HG02798 (cell line): ENCODE data around the gene LARGE1.

Experiments
- ATAC-seq: cut with Tn5 transposase; IDR thresholded peaks from one replicate; pipeline ENCODE4 v1.9.1; 2021; ENCODE audit warnings: mild to moderate bottlenecking; ENCODE audit not compliant: unreplicated experiment, poor library complexity

The LARGE1 gene

GRCh38 chr22:33361581-33361980, 558.7 kb downstream of the LARGE1 start:
- ATAC-seq, result no peak

GRCh38 chr22:33357981-33358399, 562.3 kb downstream of the LARGE1 start:
- no peak for ATAC-seq

GRCh38 chr22:33354928-33355327, 565.3 kb downstream of the LARGE1 start:
- no peak for ATAC-seq

GRCh38 chr22:33353502-33353901, 566.8 kb downstream of the LARGE1 start:
- no peak for ATAC-seq

- ATAC-seq, result no peak
Measured at GRCh38 chr22:33352768-33353167, 567.5 kb downstream of the LARGE1 start.

GRCh38 chr22:33350961-33351360, 569.3 kb downstream of the LARGE1 start:
- no peak for ATAC-seq

GRCh38 chr22:33350491-33350890, 569.8 kb downstream of the LARGE1 start:
- ATAC-seq, result no peak

- ATAC-seq, result no peak
Measured at GRCh38 chr22:33347002-33347401, 573.3 kb downstream of the LARGE1 start.

- no peak for ATAC-seq
Measured at GRCh38 chr22:33341611-33342010, 578.7 kb downstream of the LARGE1 start.

- ATAC-seq, result no peak
Measured at GRCh38 chr22:33337524-33337923, 582.8 kb downstream of the LARGE1 start.

GRCh38 chr22:33335611-33336279, 584.5 kb downstream of the LARGE1 start:
- no peak for ATAC-seq

GRCh38 chr22:33332538-33332937, 587.7 kb downstream of the LARGE1 start:
- ATAC-seq, result no peak

GRCh38 chr22:33331017-33331416, 589.3 kb downstream of the LARGE1 start:
- ATAC-seq, result no peak

GRCh38 chr22:33330534-33330933, 589.7 kb downstream of the LARGE1 start:
- no peak for ATAC-seq

GRCh38 chr22:33329398-33329797, 590.9 kb downstream of the LARGE1 start:
- no peak for ATAC-seq

- no peak for ATAC-seq
Measured at GRCh38 chr22:33328789-33329296, 591.4 kb downstream of the LARGE1 start.

- ATAC-seq, result no peak
Measured at GRCh38 chr22:33327348-33327860, 592.9 kb downstream of the LARGE1 start.

GRCh38 chr22:33326540-33327295, 593.6 kb downstream of the LARGE1 start:
- ATAC-seq, result no peak

- ATAC-seq, result no peak
Measured at GRCh38 chr22:33325232-33326004, 594.9 kb downstream of the LARGE1 start.

- no peak for ATAC-seq
Measured at GRCh38 chr22:33324228-33324627, 596.0 kb downstream of the LARGE1 start.

GRCh38 chr22:33321466-33321865, 598.8 kb downstream of the LARGE1 start:
- no peak for ATAC-seq
